NCI-H510A treated with DMSO at 0.1 percent for 48 hours (cell line): Measurements from ENCODE around the gene ATP11A.
"Not testable (repeated sequence)": the region's sequence is repeated elsewhere in the genome, so short reads cannot be mapped to it uniquely, and the experiment has no call there.

ENCODE experiments used
- DNase-seq: peaks from one replicate; lab custom pipeline; 2025; lab: John Stamatoyannopoulos, UW

Gene ATP11A

GRCh38 chr13:112800057-112800456 lies 110.2 kb downstream of the ATP11A start:
- DNase-seq, result no peak

GRCh38 chr13:112800807-112801206 lies 111.0 kb downstream of the ATP11A start:
- DNase-seq, result not testable (repeated sequence)

DNA sequence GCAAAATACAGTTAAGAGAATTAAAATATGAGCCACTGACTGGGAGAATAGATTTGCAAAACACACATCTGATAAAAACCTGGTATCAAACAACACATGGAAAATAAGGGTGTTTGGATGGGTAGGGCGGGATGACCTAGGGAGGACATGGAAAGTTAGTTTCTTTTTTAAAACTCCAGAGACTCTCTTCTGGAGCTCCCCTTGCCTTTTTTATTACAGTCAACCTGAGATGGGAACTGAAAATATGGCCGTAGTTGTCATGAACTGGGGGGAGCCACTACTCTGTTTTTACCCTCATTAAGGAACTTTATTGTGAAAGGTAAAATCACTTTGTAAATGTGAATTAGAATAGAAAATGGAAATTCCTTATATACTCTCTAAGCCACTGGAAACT lies 113.0 kb downstream of the ATP11A start:
- no peak for DNase-seq

GRCh38 chr13:112803422-112803821 lies 113.6 kb downstream of the ATP11A start:
- DNase-seq, result no peak

DNA sequence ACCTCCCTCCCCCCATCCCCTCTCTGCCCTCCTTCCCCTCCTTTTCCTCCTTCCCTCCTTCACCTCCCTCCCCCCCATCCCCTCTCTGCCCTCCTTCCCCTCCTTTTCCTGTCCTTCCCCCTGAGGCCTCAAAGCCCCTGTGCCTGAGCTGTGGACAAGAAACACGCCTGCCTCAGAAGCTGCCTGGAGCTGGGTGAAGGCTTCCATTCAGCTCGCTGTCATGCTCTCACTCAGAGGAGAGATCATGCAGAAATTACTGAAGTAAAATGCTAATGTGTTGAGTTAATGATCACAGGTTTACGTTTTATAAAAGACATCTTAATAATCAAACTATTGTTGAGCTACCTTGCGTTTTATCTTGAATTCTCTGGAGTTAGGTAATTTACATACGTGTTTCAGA lies 114.5 kb downstream of the ATP11A start:
- no peak for DNase-seq

GRCh38 chr13:112806739-112807652 lies 117.2 kb downstream of the ATP11A start:
- DNase-seq, result no peak

DNA sequence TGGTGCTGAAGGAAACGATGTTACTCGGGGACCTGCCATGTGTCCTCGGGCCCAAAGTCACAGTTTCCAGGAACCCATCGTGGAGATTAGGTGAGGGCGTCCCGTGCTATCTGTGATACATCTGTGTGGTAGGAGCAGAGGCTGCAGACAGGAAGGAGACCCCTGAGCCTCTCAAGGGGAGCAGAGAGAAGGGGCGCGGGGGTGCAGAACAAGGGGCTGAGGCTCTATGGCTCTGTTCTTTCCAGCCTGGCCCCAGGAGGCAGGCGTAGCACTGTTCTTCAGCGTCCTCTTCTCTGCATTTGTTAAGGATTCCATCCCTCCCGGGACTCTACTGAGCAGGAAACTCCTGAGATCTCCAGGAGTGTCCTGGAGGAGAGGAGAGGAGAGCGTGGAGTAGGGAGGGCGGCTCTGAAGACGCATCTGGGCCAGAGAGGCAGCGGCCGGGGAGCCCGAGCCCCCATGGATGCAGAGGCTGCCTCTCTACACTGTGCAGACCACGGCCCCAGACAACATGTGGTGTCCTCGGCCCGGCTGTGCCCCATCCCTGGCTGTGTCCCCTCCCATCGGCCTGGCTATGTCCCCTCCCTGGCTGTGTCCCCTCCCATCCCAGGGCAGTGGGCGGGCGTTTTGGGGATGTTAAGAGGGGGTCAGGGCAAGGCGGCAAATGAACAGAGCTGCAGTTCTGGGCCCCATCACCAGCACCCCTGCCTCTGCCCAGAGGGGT lies 118.0 kb downstream of the ATP11A start:
- no peak for DNase-seq

DNA sequence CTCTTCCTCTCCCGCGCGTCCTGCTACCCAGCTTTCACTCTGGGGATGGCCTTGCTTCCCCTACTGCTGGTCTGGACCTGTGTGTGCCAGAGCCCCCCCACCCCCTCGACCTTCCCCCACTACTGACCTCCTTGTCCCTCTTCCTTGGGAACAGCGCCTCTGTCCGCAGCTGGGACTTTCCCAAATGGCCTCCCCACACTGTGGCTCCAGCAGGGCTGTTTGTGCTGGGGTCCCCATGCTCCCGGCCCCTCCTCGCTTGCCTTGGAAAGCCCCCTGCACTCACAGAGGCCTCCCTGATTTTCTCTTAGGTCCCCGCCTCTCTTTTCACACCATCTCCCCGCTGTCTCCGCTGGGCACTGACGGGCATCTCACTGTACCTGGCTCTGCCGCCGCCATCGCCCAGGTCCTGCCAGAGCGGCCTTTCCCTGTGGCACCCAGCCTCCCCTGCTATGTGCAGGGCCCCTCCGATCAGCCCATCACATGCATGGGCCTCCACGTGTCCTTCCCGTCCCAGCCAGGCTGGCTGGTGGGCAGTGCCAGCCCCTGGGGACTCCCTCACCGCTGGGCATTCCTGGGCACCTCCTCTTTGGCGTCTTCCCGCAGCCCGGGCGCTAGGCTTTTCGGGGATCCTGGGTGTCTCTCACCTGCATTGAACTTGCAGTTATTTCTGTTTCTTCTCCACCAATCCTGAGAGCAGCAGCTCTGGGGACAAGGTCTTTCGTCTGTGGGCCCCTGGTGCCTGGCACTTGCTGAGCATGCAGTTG lies 118.7 kb downstream of the ATP11A start:
- no peak for DNase-seq

GRCh38 chr13:112809332-112810315 lies 119.8 kb downstream of the ATP11A start:
- DNase-seq, result no peak

DNA sequence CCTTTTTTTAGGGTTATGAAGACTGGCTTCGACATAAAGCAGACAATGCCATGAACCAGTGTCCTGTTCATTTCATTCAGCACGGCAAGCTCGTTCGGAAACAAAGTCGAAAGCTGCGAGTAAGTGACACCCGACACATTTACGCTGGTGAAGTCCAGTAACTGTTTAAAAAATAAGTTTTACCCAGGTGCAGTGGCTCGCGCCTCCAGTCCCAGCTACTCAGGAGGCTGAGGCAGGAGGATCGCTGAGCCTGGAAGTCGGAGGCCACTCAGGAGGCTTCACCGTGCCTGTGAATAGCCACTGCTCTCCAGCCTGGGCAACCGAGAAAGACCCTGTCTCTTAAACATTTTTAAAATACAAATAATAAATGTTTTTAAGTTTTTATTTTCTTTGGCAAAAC lies 120.8 kb downstream of the ATP11A start:
- no peak for DNase-seq

- DNase-seq, result no peak
Measured at GRCh38 chr13:112812306-112813055, 122.6 kb downstream of the ATP11A start.

DNA sequence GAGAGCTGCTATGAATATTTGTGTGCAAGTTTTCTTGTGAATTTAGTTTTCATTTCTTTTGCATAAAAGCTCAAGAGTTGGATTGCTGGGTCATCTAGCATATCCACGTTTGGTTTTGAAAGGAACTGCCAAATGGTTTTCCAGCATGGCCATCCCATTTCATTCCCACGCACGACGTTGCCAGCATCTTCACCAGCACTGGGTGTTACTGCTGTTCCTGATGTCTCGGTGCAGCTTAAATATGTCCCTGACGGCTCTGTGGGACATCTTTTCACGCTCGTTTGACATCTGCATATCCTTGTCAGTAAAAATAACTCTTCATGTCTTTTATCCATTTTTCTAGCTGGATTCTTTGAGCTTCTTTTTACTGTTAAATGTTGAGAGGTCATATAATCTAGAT lies 123.7 kb downstream of the ATP11A start:
- DNase-seq, result no peak

GRCh38 chr13:112814905-112815585 lies 125.2 kb downstream of the ATP11A start:
- DNase-seq, result no peak

DNA sequence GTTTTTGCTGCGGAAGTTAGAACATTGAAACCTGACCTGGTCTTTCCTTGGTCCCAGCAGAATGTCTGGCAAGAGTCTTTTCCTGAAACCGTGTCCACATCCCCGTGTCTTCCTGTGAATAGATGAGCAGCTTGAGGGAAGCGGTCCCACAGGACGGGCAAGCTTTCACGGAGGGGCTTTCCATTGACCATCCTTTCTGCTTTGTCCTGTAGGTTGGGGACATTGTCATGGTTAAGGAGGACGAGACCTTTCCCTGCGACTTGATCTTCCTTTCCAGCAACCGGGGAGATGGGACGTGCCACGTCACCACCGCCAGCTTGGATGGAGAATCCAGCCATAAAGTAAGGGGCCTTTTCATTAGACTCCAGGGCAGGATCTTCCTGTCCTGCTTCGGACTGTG lies 126.0 kb downstream of the ATP11A start:
- DNase-seq, result no peak

DNA sequence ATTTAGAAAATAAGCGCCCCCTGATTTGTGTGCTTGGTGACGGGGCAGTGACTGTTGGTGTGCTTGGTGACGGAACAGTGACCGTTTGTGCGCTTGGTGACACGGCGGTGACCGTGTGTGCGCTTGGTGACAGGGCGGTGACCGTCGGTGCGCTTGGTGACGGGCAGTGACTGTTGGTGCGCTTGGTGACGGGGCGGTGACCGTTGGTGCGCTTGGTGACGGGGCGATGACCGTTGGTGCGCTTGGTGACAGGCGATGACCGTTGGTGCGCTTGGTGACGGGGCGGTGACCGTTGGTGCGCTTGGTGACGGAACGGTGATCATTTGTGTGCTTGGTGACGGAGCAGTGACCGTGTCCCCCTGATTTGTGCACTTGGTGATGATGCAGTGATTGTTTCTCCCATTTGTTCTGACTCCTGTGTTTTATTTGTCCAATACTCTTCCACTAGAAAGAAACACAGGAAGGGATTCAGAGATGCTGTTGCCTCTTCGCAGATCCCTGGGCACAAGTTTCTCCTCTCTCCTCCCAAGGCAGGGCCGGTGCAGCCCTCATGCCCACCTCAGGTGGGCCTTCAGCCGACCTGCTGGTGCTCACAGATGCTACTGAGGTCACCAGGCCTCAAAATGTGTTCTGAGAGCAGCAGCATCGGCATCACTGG lies 128.3 kb downstream of the ATP11A start:
- DNase-seq, result no peak

GRCh38 chr13:112818698-112819045 lies 128.8 kb downstream of the ATP11A start:
- DNase-seq, result no peak

- no peak for DNase-seq
Measured at GRCh38 chr13:112819111-112819510, 129.3 kb downstream of the ATP11A start.

DNA sequence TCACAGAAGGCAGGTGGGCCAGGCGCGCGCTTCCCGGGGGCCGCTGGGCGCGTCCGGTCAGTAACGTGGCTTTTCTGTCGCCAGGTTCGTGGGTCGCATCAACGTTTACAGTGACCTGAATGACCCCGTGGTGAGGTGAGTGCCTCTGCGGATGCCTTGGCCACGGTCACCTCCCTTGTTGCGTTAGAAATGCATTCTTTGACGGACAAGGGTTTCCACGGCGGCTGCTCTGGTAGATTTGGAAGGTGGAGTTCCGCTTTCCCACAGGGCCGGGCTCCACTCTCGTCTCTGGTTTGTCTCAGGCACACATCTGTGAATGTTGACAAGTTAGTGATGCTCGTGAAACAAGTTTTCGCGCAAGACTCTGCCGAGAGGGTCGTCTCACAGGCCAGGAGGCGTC lies 130.0 kb downstream of the ATP11A start:
- DNase-seq, result no peak

- no peak for DNase-seq
Measured at GRCh38 chr13:112820318-112820717, 130.5 kb downstream of the ATP11A start.
